DMS53 (cell line): ENCODE results near the gene ADAMTS3.
A peak's percentile ranks its signal among the peaks of the same experiment; 100 is the strongest.

Experiments used
- DNase-seq: peaks from one replicate; lab custom pipeline; 2025; lab: John Stamatoyannopoulos, UW

ADAMTS3 gene

DNA sequence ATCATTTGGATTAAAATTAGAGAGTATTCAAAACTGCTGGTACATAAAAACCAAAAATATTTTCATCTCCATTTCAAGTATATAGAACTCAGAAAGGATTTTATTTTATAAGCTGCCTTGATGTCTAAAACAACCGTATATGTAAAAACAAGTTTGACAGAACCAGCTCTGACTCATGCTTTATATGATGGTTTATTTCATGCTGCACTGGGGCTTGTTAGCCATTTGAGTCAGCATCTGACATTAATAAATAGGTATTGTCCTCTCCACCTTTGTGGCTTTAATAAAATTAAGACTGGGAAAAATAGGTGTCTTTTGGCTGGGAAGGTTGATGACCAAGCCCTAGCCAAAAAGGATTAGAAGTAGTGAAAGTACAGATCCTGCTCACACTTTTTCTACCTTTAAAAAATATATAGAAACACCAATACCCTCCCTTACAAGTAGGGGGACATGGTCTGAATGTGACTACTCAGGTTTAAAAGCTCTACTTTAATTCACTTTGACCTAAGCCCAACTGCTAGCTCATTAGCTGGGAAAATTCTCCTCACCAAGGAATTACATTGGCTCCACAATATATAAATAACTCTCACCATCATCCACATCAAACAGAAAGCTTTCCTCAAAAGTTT lies 228.1 kb downstream of the ADAMTS3 start:
- DNase-seq, result no peak

DNA sequence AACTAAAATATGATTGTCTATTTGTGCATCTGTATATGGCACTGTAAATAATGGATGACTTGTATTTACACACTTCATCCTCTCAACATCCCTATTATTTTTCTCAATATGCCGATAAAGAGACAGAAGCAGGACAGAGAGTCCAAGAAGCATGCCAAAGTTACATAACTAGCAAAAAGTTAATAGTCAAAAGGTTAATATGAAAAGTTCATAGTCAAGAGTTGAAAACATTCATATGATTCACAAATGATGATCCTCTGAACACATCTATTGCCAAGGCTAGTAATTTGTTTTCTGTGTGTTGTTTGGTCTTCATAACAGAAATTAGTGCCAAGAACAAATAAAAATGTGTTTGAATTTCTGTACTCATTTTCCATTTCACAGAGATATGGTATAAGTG lies 231.0 kb downstream of the ADAMTS3 start:
- no peak for DNase-seq

DNA sequence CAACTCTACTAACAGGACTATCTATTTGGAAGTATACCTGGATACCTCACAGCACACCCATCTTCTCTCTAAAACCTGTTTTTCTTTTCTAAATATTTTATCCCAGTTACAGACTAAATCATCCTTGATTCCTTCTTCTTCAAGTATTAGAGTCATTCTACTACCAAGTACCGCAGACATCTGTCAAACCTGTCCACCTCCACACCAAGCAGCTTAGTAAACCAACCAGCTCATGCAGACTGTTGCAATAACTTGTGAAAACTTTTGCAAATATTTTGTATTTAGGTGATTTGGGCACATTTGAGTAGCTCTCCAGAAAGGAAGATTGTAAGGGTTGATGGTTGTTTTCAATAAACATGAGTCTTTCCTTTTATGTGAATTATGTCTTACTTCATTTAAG lies 238.6 kb downstream of the ADAMTS3 start:
- DNase-seq, result no peak

DNA sequence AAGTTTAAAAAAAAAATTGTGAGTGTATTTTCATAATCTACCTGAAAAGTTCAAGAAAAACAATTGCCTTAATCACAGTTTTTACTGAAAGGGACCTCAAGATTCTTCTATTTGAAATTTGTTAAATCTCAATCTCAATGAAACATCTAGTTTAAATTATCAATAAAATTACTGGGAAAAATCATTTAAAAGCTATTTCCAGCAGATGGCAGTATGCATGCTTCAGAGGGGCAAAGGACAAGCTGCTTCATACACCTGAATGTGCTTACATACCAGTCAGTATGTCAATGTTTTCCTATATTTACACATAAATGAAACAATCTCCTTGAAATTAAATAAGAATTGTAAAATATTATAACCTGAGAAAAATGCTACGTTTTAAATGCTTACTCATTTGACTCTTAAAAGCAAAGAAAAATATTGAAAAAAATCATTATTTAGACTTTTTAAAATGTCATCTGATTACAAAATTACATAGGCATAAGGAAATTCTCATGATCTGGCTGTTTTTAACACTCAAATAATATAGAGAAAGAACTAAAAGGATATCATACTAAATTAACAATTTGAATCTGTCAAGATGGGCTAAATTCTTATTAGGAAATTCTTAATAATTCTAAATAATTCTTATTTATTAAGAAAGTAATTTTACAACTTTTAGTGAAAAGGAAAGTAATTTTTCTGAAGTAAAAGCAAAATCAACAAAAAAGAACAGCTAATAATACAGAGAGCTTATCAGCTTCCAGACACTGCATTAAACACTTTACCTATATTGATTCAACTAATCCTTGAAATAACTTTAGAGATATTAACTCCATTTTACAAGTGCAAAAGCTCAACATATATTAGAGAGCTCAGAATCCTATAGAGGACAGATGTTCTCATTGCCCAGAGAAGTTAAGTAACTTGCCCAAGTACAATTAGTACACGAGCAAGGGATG lies 242.1 kb downstream of the ADAMTS3 start:
- peak; percentile 68 for DNase-seq

DNA sequence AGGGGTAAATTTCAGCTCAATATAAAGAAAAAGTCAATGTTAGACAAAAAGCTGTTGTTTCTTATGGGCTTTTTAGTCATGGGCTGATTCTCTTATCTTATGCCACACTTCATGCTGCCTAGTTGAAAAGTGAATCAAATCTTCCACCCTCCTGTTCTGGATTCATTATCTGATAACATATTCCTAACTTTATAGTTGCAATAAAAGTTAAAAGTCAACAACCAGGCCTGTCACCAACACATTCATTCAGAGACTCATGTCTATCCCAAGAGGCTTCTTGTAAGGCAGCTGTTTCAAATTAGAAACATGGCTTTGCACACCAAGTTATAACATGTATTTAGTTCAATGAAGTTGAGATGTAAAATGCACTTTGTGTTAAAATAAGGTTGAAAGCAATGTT lies 243.8 kb downstream of the ADAMTS3 start:
- no peak for DNase-seq

DNA sequence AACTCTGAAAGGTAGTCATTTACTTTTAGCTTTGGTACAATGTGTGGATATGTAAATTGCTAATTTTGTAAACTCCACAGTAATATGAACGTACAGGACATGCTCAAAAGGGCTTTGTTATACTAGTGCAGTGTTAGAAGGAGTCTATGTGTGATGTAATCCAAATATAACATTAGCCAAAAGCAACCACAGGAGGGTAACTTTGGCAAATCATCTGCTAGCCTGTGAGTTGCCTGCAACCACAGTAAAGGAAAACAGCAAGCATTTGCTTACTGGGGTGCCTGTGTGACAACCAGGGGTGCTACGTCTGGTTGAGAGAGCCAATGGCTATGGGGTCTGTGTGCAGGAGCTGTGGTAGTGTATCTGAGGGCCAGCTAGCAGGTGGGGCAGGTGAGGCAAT lies 245.8 kb downstream of the ADAMTS3 start:
- no peak for DNase-seq

DNA sequence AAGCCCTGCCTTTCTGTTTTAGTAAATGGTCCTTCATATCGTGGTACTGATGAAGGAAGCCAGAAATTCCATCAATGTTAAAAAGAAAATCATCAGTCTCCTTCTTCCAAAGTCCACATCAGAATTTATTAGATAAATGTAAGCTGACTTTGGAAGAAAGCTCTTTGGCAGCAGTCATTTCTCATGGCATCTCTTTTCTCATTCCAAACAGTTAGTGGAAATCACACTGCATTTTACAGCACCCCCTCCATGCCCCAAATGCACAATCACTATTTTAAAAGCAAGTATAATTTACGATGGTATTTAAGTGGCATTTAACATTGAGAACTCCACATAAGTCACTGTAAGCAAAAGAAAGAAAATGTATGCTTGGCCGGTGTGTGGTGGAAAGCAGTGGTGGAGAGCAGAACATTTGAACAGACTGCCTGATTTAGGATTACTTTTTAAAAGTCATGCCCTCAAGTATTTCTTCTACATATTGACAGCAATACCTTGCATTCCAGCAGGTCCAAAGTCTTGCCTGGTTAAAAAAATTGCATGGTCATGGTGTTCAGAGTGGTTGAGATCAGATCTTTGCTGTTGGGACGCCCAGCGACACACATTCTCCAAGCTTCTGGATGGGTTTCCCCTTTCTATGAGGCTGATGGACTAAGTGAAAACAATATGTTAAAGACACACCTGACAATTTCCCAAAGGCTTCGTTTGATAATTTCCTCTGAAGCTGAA lies 248.6 kb downstream of the ADAMTS3 start:
- DNase-seq, result no peak

DNA sequence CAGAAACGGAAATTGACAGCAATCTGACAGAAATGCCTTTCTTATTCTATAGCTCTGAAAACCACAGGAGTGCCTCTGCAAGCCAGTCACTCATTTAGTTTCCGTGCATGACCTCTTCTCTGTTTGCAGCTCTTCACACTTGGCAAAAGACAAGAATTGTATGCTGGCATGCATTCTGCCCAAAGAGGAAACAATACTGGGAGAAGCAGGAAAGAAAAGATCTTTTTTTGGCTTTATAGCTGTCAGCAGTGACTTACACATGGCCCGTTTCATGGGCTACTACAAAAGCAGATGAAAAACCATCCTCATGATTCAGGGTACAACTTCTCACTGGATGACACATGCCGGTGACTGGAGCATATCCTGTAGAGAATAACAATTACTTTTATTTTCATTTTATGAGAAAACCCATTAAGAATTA lies 249.4 kb downstream of the ADAMTS3 start:
- no peak for DNase-seq

DNA sequence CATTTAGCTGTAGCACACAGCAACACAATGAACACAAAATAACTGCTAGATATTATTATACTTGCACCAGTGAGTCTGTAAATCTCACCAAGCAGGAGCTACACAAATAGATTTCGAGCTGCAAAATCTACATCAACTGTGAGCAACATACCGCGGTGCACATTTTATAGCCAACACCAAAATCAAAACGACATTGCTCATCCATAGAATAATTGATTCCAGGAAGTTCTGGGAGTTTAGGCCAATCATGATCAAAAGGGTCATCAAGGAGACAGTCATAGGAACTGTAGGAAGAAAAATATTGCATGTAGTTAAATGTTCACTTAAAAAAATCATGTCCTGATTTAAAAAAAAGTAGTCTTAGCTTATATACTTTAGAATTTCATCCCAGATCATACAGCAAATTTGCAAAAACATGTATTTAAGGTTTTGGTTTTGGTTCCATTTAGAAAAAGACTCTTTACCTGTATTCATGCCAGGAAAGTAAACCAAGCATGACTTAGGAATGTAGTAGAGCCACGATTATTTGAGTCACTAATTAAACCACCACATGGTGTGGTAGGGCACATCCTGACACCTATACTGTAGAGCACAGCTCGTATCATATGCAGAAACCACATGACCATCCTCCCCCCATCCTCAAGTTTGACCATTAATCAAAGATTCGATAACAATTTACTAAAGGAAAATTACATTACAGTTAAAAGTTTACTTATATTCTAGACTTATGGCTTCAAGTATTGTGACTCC lies 250.4 kb downstream of the ADAMTS3 start:
- DNase-seq, result no peak

DNA sequence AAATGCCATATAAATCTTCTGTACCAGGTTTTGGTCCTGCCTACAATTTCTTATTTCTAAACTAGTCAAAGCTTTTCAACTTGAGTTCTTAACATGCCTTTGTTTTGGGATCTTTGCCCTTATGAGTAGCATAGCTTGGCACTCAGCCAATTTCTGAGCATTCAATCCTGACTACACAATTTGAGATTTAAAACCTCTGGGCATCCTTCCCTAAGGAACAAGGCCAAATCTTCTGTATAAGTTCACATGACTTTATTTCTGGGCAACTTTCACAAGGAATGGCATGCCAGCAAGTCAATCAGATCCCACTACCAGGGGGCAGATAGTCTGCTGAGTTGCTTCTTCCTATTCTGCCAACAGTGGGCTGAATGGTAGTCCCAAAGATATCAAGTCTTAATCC lies 254.2 kb downstream of the ADAMTS3 start:
- peak; percentile 15 for DNase-seq

DNA sequence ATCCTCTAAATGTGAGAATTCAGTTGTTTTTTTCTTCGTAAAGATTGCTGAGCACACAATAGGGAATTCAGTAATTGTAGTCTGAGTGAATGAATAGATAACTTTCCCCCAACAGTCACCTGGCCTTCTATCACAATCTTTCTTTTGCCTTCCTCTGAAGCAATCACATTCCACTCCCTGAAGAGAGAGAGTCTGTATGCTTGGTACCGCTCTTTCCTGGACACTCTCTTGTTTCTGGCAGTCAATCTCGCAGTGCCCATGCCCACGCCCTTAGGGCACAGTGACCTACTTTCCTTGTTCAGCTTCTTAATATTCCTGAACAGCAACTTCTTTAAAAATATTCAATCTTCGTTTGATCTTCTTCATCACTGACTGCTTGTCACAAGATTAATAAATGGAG lies 255.9 kb downstream of the ADAMTS3 start:
- DNase-seq, result no peak

DNA sequence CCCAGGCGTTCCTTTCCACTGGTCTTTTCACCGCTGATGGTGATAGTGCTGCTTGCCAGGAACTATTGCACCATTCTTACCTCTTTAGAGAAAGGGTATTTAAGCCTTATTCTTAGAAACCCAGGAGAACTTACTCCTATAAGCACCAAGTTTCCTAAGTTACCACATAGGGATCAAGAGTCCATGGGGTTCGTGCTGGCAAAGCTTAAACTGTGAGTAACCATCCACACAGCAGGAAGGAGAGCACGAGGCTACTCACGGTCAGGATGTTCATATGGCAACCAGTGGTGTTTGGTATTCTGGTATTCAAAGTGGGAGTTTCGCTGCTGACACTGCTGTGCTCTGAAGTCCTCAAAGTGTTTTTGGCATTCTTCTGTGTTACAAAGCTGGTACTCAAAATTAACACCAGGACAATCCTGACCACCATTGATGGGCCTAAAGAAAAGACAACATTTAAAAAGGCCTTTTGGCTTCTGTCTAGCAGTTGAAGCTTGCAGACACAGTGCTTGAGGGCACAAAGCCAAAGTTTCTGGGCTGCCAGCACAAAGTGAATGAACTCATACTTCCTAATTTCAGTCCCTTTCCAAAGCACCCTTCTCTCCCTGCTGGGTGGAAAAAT lies 256.9 kb downstream of the ADAMTS3 start:
- no peak for DNase-seq

DNA sequence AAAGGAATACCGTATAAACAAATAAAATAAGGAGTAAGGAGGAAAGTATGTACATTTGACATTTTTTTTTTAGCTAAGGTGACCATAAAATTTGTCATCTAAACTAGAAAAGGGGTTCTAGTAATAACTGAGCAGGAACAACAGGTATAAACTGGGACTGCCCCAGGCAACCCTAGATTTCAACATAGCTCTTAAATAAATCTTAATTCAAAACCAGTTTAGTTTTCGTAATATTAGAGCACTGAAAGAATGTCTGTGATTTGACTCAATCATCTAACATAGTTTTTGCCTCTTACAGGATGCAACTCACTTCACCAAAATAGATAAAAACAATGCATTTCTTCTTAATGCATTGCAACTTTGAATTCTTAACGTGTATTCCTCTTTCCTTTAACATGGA lies 257.7 kb downstream of the ADAMTS3 start:
- DNase-seq, result no peak

DNA sequence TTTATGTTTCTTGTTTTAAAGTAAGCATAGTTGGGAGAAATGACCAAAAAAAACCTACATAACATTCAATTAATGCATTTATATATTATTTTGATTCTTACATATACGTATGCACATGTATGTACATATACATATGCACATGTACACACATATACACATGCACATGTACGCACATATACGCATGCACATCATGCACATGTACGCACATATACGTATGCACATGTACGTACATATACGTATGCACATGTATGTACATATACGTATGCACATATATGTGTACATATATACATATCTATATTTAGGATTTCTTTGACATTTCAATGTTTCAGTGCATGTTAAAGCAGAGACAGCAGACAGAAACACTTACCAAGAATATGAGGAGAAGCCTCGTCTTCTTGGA lies 263.4 kb downstream of the ADAMTS3 start:
- no peak for DNase-seq

DNA sequence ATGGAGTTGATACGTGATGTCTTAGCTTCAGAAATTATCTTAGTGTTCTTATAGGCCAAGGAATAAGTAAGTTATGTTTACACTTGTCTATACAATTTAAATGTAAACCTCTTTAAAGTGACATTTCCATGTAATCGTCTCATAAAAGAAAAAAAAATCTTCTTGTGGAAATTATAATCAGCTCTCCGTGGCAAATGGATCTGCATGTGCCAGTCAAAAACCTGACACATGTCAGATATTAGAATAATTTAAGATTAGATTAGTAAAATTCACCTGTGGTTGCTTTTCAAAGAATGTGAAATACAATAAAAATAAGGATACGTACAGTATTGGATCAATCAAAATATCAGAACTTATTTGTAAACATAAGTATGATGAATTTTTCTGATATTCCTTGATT lies 263.9 kb downstream of the ADAMTS3 start:
- DNase-seq, result no peak

DNA sequence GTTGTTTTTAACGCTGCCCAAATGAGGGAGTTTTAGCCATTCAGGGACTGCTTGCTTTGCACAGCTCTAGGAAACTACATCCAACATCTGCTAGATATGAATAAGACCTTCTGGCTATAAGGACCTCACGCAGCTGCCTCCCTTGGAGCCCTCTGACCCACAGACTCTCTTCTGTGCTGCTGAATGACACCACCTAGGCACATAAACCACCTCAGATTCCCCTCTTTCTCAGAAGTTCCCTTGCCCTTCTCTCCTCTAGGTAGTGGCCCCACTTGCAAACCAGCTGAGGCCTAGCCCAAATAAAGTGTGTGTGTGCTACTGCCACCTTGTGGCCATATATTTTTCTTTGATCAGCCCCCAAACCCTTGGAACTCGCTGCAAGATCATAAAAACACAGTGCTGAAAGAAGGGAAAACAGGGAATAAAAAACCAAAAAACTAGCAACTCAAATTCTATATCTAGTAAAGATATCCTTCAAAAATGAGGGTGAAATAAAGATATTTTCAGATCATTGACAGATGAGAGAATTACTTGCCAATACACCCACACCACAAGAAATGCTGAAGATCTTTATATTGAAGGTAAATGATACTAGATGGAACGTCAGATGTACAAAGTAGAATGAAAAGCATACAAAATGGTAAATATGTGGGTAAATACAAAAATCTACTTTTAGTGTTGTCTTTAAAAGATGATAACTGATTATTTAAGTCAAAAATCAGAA lies 265.9 kb downstream of the ADAMTS3 start:
- peak; percentile 54 for DNase-seq

DNA sequence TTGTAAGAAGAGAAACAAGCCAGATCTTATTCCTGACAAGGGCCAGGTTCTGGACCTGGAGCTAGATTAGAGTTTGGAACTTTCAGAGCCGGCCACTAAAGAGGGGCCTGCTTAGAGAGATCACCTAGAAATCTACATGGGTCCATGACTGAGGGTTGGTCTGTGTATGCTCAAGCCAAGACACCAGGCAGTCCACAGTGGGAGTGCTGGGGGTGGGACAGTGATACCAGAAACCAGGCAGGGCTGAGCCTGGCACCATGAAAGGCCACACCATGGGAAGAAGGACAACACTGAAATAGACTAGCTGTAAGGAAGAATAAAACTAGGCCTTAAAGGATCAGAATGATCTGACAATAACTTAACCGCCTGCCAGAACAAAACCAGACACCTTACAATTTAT lies 267.3 kb downstream of the ADAMTS3 start:
- DNase-seq, result no peak

DNA sequence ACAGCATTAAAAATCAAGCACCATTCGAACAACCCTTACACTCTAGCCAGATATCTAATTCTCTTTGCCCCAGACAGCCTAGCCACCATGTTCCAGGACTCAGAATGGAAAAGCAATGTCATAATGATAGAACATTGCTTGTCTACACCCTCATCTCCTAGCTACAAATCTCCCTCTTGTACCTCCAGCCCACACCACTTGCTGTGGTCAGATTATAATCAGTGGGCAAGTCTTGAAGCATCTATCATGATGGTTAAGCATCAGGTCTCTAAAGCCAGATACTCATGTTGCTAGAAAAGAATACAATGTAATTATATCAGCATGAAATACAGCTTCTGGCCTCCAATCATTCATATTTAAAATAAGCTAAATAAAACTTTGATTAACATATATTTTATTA lies 268.9 kb downstream of the ADAMTS3 start:
- DNase-seq, result no peak

DNA sequence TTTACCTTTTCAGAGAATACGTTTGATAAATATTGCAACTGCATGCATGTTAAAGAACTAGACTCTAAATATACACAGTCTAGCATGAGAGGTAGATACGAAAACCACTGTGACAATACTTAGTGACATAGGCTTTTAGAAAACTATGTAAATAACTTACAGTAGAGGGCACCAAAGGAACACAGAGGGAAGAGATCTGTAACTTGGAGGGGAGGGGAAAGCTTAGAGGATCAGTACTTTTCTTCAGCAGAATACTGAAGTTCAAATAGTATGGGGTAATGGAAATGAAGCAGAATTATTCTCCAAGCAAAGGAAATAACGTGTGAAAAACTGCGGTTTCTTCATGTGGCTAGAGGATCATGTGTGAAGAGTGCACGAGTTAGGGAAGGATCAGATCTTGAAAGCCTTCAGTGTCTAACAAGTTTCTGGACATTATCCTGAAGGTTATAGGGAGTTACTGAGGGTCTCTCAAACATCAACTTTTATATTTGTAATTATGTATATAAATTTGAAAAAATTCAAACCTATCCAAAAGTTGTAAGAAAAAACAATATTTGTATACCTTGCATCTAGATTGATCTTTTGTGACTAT lies 273.0 kb downstream of the ADAMTS3 start:
- DNase-seq, result peak; percentile 67

DNA sequence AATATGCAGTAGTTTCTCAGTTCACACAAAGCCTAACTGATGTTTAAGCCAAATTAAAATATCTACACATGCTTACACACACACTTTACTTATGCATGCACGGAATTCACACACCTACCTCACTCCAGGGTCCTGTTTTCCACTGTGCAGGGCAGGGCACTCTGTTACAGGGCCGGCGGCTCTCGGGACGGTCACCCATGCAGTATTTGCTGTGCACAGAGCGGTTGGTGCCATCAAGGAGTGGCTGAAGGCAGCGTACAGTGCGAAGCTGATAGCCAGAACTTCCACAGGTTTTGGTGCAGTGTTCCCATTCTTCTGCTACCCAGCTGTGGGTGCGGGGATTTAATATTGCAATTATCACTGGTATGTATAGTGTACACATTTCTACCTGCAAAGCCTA lies 278.3 kb downstream of the ADAMTS3 start:
- DNase-seq, result no peak

DNA sequence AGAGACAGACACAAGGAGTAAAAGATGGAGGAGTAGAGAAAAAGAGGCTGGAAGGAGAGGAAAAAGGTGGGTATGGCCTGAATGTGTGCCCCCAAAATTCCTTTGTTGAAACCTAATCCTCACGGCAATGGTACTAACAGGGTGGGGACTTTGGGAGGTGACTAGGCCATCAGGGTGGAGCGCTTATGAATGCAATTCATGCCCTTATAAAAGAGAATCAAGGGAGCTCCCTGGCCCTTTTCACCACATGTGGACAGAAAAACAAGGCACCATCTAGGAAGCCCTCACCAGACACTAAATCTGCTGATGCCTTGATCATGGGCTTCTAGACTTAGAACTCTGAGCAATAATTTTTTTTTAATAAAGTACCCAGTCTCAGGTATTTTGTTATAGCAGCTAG lies 282.1 kb downstream of the ADAMTS3 start:
- no peak for DNase-seq
